Limb (tissue), 2 donors: ENCODE data around the gene GALNT10.
"Not testable (repeated sequence)": the region's sequence is repeated elsewhere in the genome, so short reads cannot be mapped to it uniquely, and the experiment has no call there.

Experiments used
- DNase-seq, 2 donors: peaks; one replicate each; pipeline ENCODE4 v3.0.0-alpha.2; 2016; ENCODE audit errors: extremely low spot score in 2 of 2

GALNT10 gene

GRCh38 chr5:154351566-154351965 lies 161.0 kb downstream of the GALNT10 start:
- no peak for DNase-seq

GRCh38 chr5:154352960-154353548 lies 162.5 kb downstream of the GALNT10 start:
- DNase-seq, result peak in 1 of 2 donors; percentile 1

- no peak for DNase-seq
Measured at GRCh38 chr5:154355129-154355611, 164.6 kb downstream of the GALNT10 start.

DNA sequence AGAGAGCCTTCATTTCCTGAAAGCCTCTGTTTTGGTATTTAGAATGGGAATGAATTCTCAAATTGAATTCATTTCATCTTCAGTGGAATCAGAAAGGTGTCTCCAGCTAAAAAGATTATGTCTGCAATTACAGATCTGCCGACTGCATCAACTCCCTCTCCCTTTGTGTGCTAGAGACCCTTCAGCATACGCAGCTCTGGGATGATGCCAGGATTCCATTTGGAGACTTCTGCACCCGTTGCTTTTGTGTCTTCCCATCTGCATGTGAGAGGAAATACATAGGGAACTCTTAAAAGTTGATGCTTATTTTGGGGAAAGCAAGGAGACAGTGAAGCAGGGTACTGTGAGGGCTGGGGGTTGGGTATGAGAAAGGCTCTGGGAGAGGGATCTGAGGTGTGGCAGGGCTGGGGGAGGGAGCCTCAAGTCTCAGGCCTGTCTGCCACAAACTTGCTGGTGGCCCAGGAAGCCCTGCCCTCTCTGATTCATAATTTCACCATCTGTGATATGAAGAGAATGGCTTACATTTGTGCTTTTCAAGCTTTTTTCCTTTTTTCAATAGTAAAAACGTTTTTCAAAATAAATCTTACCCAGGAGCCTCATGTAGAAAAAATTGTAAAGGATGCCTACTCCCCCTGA lies 165.6 kb downstream of the GALNT10 start:
- no peak for DNase-seq

DNA sequence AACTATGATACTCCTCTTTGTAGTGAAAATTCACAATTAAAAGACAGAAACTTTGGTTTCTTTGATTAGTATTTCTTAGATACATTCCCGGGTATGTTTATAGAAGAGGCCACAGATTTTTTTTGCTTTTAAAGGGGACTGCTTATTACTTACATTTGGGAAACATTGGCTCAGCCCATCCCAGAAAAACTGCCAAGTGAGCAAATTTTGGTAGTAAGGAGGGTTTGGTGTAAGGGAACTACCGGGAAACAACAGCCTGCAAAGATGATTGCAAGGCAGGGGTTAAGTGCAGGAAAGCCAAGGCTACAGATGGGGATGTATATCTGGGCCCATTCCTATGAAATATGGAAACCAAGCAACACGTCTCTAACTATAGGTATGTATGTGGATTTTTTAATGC lies 166.4 kb downstream of the GALNT10 start:
- DNase-seq, result no peak

DNA sequence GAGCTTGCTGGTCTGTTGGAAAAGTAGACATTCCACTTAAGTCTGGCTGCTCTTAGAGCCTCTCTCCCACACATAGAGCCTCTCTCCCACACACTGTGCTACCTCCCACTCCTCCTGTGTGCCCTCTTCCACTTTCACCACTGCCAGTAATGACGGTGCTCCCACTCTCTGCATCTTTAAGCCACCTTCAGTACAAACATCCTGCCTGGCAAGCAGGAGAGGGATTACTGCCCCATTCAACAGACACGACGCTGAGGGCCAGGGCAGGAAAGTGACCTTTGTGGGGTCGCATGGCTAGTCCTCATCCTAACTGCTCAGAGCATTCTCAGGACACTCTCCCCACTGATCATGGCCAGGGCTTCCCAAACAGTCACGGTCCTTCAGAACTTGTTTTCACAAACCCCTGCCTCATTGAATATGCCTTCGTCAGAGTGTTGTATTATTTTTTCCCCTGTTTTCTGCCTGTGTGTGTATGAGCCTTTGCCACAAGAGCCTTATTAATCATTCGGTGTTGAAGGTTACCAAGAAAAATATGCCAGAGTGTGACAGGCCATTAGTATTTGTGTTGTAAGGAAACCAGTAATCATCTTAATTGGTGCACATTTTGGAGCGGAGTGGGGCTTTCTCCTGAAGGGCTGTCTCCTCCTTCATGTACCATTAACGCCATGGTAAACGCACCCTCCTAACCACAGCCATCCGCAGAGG lies 168.1 kb downstream of the GALNT10 start:
- no peak for DNase-seq

DNA sequence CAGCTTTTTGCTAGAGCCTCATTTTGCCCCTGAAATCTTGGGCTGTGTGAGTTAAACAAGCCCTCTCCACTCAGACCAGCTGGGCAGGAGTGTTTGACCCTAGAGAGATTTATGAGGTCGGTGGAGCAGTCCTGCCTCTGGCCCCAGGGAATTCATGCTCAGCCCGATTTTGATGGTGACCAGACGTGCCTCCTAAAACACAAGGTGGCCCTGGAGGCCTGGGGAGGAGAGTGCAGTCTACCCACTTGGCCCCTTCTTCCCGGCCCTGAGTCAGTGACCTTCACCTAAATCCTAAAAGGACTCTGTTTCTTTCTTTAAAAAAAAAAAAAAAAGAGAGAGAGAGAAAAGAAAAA lies 168.7 kb downstream of the GALNT10 start:
- DNase-seq, result no peak

- not testable (repeated sequence) for DNase-seq
Measured at GRCh38 chr5:154360241-154360640, 169.7 kb downstream of the GALNT10 start.

DNA sequence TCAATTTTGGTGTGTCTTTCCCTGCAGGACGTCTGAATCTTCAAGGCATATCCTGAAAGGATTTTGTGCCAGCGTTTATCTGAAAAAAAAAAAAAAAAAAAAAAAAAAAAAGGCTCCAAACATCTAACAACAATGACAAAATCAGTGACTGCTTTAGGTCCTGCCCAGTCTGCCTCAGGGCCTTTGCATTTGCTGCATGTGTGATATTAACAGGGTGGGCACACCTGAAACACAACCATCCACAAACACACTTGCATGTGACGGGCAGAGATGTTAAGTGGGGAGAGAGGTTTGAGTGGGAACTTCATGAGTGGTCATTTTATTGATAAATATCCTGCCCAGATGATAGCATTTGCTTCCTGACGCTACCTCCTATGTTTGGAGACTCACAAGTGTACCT lies 172.9 kb downstream of the GALNT10 start:
- no peak for DNase-seq

GRCh38 chr5:154364771-154365170 lies 174.2 kb downstream of the GALNT10 start:
- no peak for DNase-seq

DNA sequence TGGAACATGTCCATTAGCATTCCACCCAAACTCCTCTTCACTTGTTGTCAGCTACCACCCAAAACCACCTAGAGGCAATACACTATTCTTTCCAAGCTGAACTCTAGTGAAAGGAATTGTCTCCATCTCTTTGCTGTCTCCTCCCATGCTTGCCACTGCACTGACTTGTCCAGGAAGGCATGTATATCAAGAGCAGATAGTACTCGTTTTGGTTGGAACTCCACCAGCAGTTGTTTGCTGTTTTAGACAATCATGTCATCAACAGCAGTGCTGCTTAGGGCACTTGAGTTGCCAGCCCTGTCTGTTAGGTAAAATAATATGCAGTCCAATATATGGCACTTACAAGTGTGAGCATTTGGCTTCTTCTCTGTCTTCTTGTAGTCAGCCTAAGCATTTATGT lies 175.3 kb downstream of the GALNT10 start:
- no peak for DNase-seq

GRCh38 chr5:154366353-154366752 lies 175.8 kb downstream of the GALNT10 start:
- no peak for DNase-seq

- no peak for DNase-seq
Measured at GRCh38 chr5:154367101-154367500, 176.6 kb downstream of the GALNT10 start.

DNA sequence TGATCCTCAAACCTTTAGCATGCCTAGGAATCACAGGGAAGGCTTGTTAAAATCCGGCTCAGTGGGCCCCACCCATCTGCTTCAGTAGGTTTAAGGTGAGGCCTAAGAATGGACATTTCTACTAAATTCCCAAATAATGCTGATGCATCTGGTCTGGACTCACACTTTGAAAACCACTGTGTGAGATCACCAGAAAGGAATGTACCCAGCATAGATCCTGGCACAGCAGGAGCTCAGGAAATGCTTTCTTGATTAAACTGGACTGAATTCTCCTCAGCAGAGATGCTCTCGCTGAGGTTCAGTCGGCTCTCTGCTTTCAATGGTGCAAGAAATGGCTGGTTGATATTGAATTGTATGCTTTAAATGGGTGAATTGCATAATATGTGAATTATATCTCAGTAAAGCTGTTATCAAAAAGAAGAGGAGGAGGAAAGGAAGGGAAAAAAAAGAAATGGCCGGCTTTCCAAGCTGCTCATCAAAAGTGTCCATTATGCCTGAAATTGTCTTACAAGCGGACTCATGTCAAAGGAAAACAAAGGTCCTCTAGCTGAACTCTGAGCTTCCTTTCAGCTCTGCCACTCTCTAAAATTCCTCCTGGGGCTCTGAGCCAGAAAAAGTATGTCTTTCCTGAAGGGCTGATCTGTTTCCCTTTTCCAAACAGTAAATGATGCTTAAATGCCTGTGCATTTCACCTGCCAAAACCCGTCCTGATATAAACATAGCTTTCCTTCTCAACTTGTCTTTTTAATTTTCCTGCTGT lies 177.7 kb downstream of the GALNT10 start:
- peak in 1 of 2 donors; percentile 59 for DNase-seq

DNA sequence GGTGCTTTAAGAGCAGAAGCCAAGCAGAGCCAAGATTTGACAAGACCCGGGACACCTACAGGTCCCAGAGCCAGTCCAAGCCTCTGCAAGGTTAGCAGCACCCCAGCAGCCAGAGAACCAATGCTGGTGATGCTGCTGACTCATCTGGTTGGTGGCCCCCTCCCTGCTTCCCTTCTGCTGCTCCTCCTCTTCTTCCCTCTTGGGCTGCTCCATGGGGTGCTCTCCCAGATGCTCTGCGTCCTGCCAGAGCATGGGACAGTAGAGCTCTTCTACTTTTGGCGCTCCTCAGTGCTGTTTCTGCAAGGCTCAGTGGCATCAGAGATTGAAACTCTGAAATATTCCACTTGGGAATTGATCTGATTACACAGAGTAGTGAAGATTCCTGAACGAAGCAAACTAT lies 179.1 kb downstream of the GALNT10 start:
- no peak for DNase-seq

DNA sequence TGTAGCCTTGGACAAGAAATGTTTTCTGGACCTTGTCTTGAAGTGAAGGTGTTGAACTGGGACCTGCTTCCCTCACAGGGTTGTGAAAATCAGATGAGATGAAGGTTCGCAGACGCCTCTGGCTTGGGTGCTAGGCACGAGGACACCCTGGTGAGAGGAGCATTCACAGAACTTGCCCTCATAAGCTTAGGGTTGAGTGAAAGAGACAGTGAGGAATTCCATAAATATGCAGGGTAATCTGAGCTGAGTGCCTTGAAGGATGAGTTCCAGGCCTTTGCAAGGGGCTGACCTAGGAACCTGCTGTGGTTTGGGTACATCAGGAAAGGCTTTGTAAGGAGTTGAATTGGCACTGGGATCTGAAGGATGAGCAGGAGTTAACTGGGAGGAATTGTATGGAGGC lies 179.6 kb downstream of the GALNT10 start:
- no peak for DNase-seq

DNA sequence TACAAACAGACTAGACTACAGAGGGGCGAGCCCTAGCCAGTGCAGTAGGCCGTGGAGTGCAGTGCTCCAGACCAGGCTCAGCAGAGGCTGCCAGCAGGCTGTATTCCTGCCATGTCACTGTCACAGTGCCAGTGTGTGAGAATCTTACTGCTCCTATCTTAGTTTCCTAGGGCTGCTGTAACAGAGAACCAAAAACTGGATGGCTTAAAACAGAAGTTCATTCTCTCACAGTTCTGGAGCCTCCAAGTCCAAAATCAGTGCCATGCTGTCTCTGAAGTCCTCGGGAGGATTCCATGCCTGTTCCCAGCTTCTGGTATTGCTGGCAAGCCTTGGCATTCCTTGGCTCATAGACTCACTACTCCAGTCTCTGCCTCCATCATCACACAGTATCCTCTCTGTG lies 180.3 kb downstream of the GALNT10 start:
- no peak for DNase-seq

GRCh38 chr5:154371687-154372086 lies 181.2 kb downstream of the GALNT10 start:
- DNase-seq, result peak in 1 of 2 donors; percentile 43

- DNase-seq, result no peak
Measured at GRCh38 chr5:154372661-154373060, 182.1 kb downstream of the GALNT10 start.

GRCh38 chr5:154373326-154373725 lies 182.8 kb downstream of the GALNT10 start:
- DNase-seq, result no peak

DNA sequence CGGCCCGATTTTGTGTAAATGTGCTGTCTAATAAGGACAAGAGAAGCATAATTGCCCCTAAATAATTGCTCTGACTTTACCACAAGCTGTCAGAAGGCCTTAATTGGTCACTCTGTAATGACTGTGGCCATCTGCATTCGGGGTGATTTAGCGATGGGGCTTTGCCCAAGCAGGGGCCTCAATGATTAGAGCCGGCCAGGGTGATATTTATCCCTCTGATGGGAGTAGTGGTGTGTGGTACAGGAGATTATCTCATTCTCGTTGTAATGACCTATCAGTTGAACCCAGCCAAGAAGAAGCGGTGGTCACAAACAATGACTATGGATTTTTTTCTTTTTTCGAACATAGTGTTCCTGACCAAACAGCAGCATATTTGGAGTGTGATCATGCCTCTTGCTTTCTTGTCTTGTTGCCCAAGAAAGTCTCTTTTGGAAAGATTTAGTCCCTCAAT lies 183.2 kb downstream of the GALNT10 start:
- DNase-seq, result no peak

DNA sequence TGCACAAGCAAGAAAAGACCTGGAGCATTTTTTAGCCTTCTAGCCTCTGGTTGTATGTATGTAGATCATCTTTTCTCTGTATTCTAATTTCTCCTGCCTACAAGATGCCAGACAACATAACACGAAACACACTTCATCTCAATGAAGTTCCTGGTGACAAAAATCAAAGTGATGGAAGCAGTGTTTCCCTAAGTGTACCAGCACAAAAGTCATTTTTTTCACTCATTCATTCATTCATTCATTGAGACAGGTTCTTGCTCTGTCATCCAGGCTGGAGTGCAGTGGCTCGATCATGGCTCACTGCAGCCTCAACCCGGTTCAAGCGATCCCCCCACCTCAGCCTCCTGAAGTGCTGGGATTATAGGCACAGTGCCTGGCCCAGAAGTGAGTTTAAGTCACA lies 183.7 kb downstream of the GALNT10 start:
- DNase-seq, result no peak
